Sigmoid colon (tissue), 7 donors: ENCODE results near the gene UQCRH. TPM values are rescaled to one million over a fixed set of nuclear protein-coding genes. Genes with fewer than 3 reads are reported as not detected.

Experiments used
- DNase-seq: peaks from one replicate; pipeline ENCODE4 v3.0.0-alpha.2; 2019
- H3K27ac ChIP-seq, 4 donors: fragments of 200-600 bp; sonication (generic); one replicate each; pipeline ENCODE4 v1.5.1; 2016 to 2019; ENCODE audit warnings: mild to moderate bottlenecking in 1 of 4
- H3K27me3 ChIP-seq, 3 donors: fragments of 200-600 bp; sonication (generic); one replicate each; pipeline ENCODE4 v1.5.1; 2019; ENCODE audit warnings: mild to moderate bottlenecking in 1 of 3
- H3K36me3 ChIP-seq, 4 donors: fragments of 200-600 bp; sonication (generic); one replicate each; pipeline ENCODE4 v1.5.1; 2016 to 2019
- H3K4me1 ChIP-seq, 4 donors: fragments of 200-600 bp; sonication (generic); one replicate each; pipeline ENCODE4 v1.5.1; 2017 to 2019
- H3K4me3 ChIP-seq, 4 donors: fragments of 200-600 bp; sonication (generic); one replicate each; pipeline ENCODE4 v1.5.1; 2017 to 2019; ENCODE audit warnings: mild to moderate bottlenecking in 2 of 4, moderate library complexity in 1 of 4
- H3K9me3 ChIP-seq, 4 donors: fragments of 200-600 bp in 3 of 4; sonication (generic) in 3 of 4; one replicate each; pipeline versions ENCODE4 v1.5.1 to v1.6.1; 2013 to 2019
- EP300 ChIP-seq, 4 donors: sonication (generic); formaldehyde crosslinking; IDR thresholded peaks; one replicate each; pipeline ENCODE4 v1.6.1; 2017; ENCODE audit warnings: antibody characterized with exemption in 4 of 4
- POLR2A ChIP-seq, 2 donors: fragments of 450-650 bp; IDR thresholded peaks; one replicate each; pipeline ENCODE4 v1.6.1; 2016; ENCODE audit warnings: antibody characterized with exemption in 2 of 2, mild to moderate bottlenecking in 2 of 2, moderate library complexity in 2 of 2
- POLR2AphosphoS5 ChIP-seq, 4 donors: sonication (generic); formaldehyde crosslinking; IDR thresholded peaks; one replicate each; pipeline ENCODE4 v1.6.1; 2017; ENCODE audit warnings: antibody characterized with exemption in 4 of 4
- WGBS, 2 donors: extraction: QIAGEN DNeasy Blood & Tissue Kit; methylation state at CpG; one replicate each; pipeline ENCODE4 v1.1.7; 2013; 5-methylcytosine and 5-hydroxymethylcytosine counted together
- intact Hi-C: fragments of 100-400 bp; cut with DNase I; formaldehyde crosslinking; loops from one replicate; pipeline ENCODE4 v1.15.1; 2023
- polyA plus RNA-seq, 3 donors: library from polyadenylated mRNA; stranded (reverse); fragments of 200-250 nt; gene quantifications; one replicate each; pipeline ENCODE4 v1.2.3, GENCODE V29; 2013
- total RNA-seq, 4 donors: library from RNA; depleted of rRNA; stranded (reverse); fragments of >200 nt; gene quantifications; one replicate each; pipeline ENCODE4 v1.1.0, GENCODE V29; 2016
- TF ChIP-seq, protein P1 (sequence below), 4 experiments: fragments of 450-650 bp in 3 of 4; fragments of 200-600 bp in 1 of 4; IDR thresholded peaks; one replicate each; pipeline ENCODE4 v1.5.1; 2016 to 2019; ENCODE audit warnings: antibody characterized with exemption in 4 of 4, mild to moderate bottlenecking in 3 of 4, moderate library complexity in 2 of 4
- donor health status: healthy with polysubstance abuse.
- donor health status: Bipolar disorder and iron deficiency.
- donor health status: healthy.

The UQCRH gene
- total and polyA plus RNA-seq, 7 donors: 414 to 1,339 (median 610) TPM

- no peak for DNase-seq
- H3K27me3 ChIP-seq: no peaks in the 10 kb centered on the region
- peaks cover 12 to 62% (median 24%) of the 10 kb centered on the region in 4 donors for H3K36me3 ChIP-seq
- TF ChIP-seq POLR2A (IDR thresholded peaks at IDR 0.05) (no peak), EP300 (IDR thresholded peaks at IDR 0.05) (no peak), POLR2AphosphoS5 (IDR thresholded peaks at IDR 0.05) (no peak)
- TF ChIP-seq, protein P1, sequence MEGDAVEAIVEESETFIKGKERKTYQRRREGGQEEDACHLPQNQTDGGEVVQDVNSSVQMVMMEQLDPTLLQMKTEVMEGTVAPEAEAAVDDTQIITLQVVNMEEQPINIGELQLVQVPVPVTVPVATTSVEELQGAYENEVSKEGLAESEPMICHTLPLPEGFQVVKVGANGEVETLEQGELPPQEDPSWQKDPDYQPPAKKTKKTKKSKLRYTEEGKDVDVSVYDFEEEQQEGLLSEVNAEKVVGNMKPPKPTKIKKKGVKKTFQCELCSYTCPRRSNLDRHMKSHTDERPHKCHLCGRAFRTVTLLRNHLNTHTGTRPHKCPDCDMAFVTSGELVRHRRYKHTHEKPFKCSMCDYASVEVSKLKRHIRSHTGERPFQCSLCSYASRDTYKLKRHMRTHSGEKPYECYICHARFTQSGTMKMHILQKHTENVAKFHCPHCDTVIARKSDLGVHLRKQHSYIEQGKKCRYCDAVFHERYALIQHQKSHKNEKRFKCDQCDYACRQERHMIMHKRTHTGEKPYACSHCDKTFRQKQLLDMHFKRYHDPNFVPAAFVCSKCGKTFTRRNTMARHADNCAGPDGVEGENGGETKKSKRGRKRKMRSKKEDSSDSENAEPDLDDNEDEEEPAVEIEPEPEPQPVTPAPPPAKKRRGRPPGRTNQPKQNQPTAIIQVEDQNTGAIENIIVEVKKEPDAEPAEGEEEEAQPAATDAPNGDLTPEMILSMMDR (IDR thresholded peaks at IDR 0.05): no peak
- H3K27ac ChIP-seq: no peak overlapping the region
- intact Hi-C loops: no loop called here
- 95 to 96% methylated on average over 12 of the region's 12 CpGs for WGBS, 2 donors
- no peak overlapping the region for H3K4me3 ChIP-seq
- H3K9me3 ChIP-seq: no peaks in the 10 kb centered on the region
- no peaks in the 10 kb centered on the region for H3K4me1 ChIP-seq
These were observed 24.7 kb upstream of the UQCRH start for GRCh38 chr1:46278807-46279206.

DNA sequence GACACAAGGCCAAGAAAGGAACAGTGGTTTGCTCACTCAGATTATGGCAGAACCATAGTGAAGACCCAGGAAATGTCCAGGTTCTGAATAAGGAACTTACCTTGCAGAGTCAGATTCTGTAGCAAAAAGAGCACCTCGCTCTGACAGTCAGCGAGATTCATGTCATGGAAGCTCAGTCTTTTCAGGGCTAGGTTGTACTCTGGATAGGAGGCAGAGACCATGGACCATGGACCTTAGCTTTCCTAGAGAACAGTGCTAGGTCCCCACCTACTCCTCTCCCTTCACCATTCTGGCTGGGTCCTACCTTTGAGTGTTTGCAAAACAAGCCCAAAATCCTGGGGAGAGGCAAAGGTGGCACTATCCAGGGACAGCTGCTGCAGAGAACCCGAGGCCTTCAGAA is 23.4 kb upstream of the UQCRH start:
- WGBS, 2 donors: 95 to 98% methylated on average over 3 of the region's 3 CpGs
- H3K27me3 ChIP-seq: no peaks in the 10 kb centered on the region
- no peaks in the 10 kb centered on the region for H3K4me1 ChIP-seq
- peaks cover 19 to 75% (median 30%) of the 10 kb centered on the region in 4 donors for H3K36me3 ChIP-seq
- H3K9me3 ChIP-seq: no peaks in the 10 kb centered on the region
- no peak for DNase-seq
- intact Hi-C loops: no loop called here
- H3K4me3 ChIP-seq: no peak overlapping the region
- TF ChIP-seq EP300 (IDR thresholded peaks at IDR 0.05) (no peak), POLR2A (IDR thresholded peaks at IDR 0.05) (no peak), POLR2AphosphoS5 (IDR thresholded peaks at IDR 0.05) (no peak)
- TF ChIP-seq, protein P1 (IDR thresholded peaks at IDR 0.05): no peak
- H3K27ac ChIP-seq: no peak overlapping the region

- WGBS, 2 donors: 94 to 97% methylated on average over 14 of the region's 14 CpGs
- intact Hi-C loops: no loop called here
- Histone ChIP-seq H3K4me1 (no peaks in the 10 kb centered on the region), H3K36me3 (peaks cover 22 to 84% (median 39%) of the 10 kb centered on the region in 4 donors), H3K4me3 (no peak overlapping the region), H3K27me3 (no peaks in the 10 kb centered on the region), H3K9me3 (no peaks in the 10 kb centered on the region), H3K27ac (no peak overlapping the region)
- DNase-seq: no peak
- TF ChIP-seq POLR2AphosphoS5 (IDR thresholded peaks at IDR 0.05) (no peak), EP300 (IDR thresholded peaks at IDR 0.05) (no peak)
These were observed 22.5 kb upstream of the UQCRH start for GRCh38 chr1:46281021-46281420.

DNA sequence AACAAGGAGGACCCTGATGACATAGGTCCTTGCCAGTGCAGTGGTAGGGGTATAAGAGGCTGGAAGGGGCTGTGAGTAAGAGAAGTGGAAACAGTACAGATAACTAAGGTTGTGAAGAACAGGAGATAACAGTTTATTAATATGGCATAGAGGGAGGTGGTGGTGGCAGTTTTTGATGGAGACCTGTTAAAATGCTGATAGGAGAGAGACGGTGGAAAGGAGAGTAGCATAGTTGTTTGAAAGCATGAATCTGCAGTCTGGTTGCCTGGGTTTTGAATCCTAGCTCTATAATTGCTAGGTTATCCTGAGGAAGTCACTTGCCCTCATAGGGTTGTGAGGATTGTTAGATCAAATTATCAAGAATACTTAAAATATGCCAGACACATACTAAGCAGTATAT is 19.4 kb upstream of the UQCRH start:
- TF ChIP-seq POLR2A (IDR thresholded peaks at IDR 0.05): no peak
- TF ChIP-seq EP300 (IDR thresholded peaks at IDR 0.05): no peak
- TF ChIP-seq, protein P1 (IDR thresholded peaks at IDR 0.05): no peak
- no peak for TF ChIP-seq POLR2AphosphoS5 (IDR thresholded peaks at IDR 0.05)
- H3K27me3 ChIP-seq: no peaks in the 10 kb centered on the region
- intact Hi-C loops: no loop called here
- H3K4me1 ChIP-seq: no peaks in the 10 kb centered on the region
- no peaks in the 10 kb centered on the region for H3K9me3 ChIP-seq
- H3K36me3 ChIP-seq: peaks cover 22 to 97% (median 47%) of the 10 kb centered on the region in 4 donors
- 94 to 100% methylated on average over 1 of the region's 1 CpG for WGBS, 2 donors
- H3K27ac ChIP-seq: no peak overlapping the region
- DNase-seq: no peak
- H3K4me3 ChIP-seq: no peak overlapping the region

DNA sequence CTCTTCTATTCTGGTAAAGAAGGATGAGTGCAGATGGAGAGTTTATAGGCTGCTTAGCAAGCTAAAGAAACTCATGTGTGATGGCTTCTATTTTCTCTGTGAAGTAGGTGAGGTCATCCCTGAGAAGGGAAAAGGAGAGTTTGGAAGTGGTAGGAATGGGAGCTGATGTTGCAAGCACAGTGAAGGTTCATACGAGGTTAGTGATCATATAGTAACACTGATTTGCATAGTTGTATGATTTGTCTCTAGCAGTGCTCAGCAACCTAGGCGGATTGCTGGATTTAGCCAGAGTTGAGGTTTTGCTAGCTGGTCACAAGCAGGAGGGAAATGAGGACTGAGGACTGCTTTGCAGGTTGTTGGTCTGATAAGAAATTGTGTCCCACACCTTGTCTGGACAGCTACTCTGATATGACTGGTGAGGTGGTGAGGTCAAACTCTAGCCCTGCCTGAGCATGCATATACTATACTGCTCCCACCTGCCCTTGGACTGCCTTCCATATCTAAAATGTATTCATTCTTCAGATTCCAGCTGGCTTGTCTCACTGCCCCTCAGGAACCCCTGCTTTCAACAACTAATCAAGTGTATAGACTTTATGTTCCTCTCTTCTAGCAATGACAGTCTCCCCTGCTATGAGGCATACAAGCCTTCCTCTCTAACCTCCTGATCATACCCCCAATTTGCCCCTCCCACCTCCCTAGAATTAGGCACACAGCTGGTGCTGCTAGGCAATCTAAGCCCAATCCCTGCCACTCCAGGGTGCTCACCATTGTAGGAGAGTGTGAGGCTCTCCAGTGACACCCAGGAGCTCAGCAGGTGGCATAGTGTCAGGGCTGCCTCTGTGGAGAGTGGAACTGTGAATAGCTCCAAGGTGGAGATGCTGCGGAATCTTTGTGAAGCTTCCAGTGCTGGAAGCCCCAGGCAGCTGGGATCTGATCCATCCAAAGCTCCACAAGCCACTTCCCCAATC is 18.6 kb upstream of the UQCRH start:
- TF ChIP-seq POLR2AphosphoS5 (IDR thresholded peaks at IDR 0.05) (no peak), POLR2A (IDR thresholded peaks at IDR 0.05) (no peak), EP300 (IDR thresholded peaks at IDR 0.05) (no peak)
- TF ChIP-seq, protein P1 (IDR thresholded peaks at IDR 0.05): no peak
- H3K27ac ChIP-seq: no peak overlapping the region

More for the DNA sequence above, 18.6 kb upstream of the UQCRH start:
- H3K4me3 ChIP-seq: no peak overlapping the region
- H3K9me3 ChIP-seq: no peaks in the 10 kb centered on the region
- 80 to 87% methylated on average over 3 of the region's 3 CpGs for WGBS, 2 donors
- no peak for DNase-seq
- intact Hi-C loops: no loop called here
- peaks cover 22 to 97% (median 42%) of the 10 kb centered on the region in 4 donors for H3K36me3 ChIP-seq
- no peaks in the 10 kb centered on the region for H3K27me3 ChIP-seq
- no peaks in the 10 kb centered on the region for H3K4me1 ChIP-seq
